ENCODE data around the gene ACE.

ACE gene

DNA sequence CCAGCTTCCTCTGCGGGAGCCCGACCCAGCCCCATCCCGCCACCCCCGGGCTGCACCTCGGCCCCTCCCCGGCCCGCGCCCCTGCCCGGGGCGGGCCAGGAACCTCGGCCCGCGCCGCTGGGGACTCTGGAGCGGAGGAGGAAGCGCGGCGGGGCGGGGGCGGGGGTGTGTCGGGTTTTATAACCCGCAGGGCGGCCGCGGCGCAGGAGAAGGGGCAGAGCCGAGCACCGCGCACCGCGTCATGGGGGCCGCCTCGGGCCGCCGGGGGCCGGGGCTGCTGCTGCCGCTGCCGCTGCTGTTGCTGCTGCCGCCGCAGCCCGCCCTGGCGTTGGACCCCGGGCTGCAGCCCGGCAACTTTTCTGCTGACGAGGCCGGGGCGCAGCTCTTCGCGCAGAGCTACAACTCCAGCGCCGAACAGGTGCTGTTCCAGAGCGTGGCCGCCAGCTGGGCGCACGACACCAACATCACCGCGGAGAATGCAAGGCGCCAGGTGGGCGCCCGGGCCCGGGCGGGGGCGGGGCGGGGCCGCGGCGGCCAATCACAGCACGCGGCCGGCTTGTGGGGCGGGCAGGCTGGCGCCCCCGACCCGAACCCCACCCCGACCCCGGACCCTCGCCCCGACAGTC lies at the start of gene ACE:
Gene ACE, plus strand, starts transcription at position 208 of the 626 bp plus-strand sequence. Its CDS starts 34 bp downstream, at position 242.
- DNase-seq (ENCODE audit: low read depth in 2 of 2) = no peak

DNA sequence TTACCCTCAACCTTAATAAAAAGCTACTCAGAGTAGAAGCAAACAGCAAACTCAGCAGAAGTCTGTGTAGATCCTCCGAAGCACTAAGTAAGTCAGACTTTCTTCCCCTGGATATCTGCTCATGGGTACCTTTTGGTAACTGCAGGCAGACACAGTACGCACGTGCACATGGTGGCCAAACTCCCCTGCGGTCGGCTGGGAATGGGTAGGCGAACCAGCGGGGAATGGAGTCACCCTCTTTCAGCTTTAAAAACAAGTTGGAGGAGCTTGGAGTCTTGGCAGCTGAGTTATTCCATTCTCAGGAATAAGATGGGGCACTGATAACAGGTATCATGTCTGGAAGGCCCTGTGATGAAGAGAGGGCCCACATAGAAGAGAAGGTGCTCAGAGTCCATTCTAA lies 47.1 kb upstream of the ACE start:
- DNase-seq (ENCODE audit: low read depth in 2 of 2) = no peak

GRCh38 chr17:63430223-63430622 lies 46.6 kb upstream of the ACE start:
- DNase-seq (ENCODE audit: low read depth in 2 of 2) = no peak

DNA sequence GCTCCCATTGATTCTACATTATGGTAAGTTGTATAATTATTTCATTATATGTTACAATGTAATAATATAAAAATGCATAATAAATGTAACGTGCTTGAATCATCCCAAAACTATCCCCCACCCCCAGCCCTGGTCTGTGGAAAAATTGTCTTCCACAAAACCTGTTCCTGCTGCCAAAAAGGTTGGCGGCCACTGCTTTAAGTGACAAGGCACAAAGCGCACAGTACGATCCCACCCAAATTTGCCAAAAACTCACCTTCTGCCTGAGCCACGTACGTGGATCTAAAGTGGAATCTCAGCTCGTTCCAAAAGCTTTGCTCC lies 45.3 kb upstream of the ACE start:
- DNase-seq (ENCODE audit: low read depth in 2 of 2) = no peak

GRCh38 chr17:63431939-63432804 lies 44.7 kb upstream of the ACE start:
- no peak for DNase-seq (ENCODE audit: low read depth in 2 of 2)

DNA sequence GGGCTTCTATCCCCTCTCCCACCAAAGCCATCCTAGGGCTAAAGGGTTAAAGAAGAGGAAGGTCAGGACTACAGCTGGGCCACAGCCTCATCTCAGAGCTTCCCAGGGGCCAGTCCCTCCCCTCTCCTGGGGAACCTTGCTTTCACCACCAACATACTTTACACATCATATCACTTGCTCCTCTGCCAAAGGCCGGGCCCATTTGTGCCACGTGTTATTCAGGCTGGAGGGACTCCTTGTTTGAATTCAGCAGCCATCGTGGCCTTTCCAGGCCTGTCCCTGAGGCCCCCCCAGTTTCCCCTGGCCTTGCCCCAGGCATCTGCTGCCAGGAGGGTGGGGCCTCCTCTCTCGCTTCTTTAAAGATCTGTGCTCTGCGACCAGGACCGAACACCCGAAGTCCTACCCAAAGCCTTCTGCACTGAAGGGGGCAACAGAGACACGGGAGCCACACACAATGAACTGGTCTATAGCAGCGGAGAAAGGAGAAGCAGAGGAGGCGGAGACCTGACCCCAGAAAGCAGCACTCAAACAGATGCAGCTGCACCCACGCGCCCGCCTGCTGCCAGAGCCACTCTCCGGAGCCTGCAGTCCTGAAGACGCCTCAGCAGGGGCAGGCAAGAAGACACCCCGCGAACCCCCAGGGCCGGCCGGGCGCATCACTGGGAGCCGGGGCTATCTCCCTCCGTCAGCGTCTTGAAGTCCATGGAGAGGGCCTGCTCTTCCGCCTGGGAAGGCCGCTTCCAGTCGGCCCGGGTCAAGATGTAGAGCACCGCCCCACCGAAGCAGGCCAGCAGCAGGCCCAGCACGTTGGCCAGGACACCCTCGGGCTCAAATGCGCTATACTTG lies 42.9 kb upstream of the ACE start:
- no peak for DNase-seq (ENCODE audit: low read depth in 2 of 2)

DNA sequence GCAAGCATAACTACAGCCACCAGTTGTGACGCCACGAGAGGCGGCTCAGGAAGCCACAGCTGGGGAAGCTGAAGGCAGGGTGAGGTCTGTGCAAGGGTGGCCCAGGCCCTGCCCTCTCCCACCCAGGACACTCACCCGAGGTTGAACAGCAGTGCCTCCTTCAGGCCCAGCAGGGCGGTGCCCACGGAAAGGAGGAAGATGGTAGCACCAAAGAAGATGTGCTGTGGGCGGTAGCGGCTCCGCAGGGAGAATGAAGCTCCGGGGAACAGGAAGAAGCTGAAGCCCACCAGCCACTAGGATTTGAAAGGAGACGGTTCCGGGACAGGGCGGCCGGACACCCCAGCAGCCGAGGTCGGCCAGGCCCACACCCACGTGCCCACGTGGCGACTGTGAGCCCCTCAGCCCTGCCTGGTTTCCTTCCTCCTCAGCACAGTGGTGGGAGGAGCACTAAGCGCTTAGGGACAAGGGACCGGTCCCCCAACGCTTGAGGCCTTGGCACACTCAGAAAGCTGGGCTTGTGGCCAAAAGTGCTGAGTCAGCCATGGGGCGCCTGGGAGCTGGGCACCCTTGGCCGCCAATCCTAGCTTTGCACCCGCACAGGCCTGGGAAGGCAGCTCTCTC lies 41.8 kb upstream of the ACE start:
- DNase-seq (ENCODE audit: low read depth in 2 of 2) = no peak

GRCh38 chr17:63435681-63436522 lies 41.0 kb upstream of the ACE start:
- DNase-seq (ENCODE audit: low read depth in 2 of 2) = no peak

DNA sequence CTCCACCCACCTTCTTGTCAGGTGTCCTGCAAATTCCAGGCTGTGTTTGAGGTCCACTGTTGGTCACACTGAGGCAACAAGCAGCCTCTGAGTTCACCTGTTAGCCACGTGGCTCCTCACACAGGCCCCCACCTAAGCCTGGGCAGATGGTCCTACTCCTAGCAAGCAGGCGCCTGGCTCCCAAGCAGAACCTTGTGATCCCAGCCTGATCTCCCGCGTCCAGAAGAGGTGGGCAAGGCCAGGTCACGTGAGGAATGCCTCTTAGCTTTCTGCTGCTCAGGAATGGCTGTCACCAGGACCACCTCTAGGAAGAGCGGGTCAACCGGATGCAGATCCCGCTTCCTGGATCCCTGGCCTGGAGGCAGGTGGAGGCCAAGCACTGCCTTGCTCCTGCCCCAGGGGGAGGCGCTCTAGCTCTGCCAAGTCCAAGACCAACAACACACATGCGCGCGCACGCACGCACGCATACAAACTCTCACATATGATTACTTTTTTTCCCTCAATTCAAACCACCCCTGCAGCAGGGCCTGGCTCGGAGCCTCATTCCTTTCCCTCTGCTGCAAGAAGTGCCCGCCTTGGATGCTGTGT lies 40.2 kb upstream of the ACE start:
- no peak for DNase-seq (ENCODE audit: low read depth in 2 of 2)

- DNase-seq (ENCODE audit: low read depth in 2 of 2) = no peak
Observed at GRCh38 chr17:63437287-63438091, 39.4 kb upstream of the ACE start.

DNA sequence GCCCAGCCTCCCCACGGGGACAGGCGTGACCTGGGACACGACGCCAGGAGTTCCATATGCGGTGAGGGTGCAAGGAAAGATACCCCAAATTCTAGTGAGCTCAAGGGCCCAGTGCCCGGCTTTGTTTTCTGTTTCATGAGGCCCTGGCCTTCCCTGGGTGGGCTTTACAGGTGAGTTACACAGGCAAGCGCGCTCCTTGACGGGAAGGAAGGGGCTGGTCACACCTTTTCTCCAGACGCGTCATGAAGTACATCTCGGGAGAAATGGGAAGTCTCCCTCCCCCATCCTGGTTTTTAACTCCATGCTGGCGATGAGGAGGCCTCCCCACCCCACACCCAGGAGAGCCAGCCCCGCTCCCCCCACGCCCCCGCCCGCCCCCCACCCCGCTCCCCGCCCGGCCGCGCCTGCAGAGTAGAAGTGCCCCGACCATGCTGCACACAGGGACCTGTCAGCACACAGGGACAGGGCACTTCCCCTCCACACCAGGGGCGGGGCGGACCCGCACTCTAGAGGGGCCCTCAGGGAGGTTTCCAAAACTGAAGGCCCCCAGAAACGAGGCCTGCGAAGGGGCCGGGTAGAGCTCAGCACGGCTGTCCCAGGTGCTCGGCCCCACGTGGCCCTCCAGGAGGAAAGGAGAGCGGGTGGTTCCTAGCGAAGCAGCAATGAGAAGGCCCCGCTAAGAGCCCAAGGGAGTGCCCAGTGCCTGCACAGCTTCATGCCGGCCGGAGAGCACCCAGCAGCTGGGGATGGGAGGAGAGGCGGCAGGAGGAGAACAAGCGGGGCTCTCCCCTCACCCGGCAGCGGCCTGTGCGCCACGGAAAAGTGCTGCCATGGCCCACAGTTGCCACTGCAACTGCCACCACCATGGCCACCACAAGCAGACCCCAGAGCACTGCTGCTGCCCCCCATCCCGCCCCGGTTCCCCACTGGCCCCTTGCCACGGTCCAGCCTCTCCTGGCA lies 38.5 kb upstream of the ACE start:
- no peak for DNase-seq (ENCODE audit: low read depth in 2 of 2)

DNA sequence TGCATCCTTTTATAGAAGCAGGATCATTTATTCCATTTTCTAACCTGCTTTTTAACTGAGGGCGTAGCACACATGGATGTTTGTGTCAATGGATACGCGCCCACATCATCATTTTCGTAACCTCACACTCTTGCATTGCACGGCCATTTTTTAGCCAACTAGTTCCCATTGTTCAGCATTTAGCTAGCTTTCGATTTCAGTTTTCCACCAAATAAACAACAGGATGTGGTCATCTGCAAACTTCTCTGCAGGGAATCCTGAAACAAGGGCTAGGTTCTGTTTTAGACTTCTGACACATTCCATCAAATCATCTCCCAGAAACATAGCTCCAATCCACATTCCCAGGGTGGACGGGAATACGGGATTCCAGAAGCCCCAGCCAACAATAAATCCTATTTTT lies 37.2 kb upstream of the ACE start:
- DNase-seq (ENCODE audit: low read depth in 2 of 2) = no peak

DNA sequence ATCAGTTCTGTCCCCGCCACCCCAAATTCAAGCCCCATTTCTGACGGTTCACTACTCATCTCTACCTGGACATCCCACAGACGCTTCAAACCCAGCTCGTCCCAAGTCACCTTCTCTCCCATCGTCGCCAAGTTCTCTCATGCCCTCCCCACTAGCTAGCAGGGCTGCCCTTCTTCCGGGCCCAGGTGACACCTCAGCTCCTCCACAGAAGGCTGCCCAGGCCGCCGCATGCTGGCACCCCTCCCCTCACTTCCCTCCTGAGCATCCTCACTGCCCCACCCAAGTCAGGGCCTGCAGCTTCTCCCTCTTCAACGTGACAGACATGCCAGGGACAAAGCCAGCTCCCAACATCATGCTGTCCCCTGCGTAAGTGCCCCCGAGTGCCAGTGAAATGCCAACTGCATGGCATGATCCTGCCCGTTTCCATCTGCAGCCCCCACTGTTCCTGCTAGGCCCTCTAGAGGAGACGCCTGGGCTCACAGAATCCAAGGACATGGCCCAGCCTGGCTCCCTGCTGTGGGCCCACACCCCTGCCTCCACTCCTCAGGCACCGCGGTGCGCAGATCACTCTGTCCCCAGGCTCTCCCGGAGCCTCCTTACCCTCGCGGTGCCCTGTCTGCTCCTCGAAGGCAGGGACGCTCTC lies 36.6 kb upstream of the ACE start:
- no peak for DNase-seq (ENCODE audit: low read depth in 2 of 2)

DNA sequence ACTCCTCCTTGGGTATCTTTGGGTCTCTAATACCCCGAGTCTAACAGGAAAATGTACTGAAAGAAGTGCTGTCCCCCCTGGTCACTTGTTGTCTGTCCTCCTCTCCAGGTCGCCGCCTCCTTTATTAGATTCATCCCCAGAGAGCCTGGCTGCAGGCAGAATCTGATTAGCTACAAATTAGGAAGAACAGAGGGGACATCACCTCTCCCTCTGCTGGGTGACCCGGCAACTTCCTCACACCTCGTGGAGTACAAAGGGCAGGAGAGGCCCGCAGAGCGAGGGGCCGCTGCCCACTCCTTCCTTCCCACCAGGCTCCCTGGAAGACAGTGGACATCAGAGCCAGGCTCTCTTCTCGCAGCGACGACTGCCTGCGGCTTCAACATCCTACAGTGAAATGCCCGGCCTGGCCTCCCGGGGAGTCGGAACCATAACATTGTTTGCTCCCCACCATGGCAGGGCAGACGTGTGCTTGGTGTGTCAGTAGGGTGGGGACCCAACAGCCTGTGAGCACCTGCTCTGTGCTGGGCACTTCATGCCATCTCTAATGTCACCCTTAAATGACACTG lies 36.0 kb upstream of the ACE start:
- DNase-seq (ENCODE audit: low read depth in 2 of 2) = no peak

GRCh38 chr17:63441654-63442053 lies 35.2 kb upstream of the ACE start:
- no peak for DNase-seq (ENCODE audit: low read depth in 2 of 2)

- DNase-seq (ENCODE audit: low read depth in 2 of 2) = no peak
Observed at GRCh38 chr17:63442074-63442473, 34.8 kb upstream of the ACE start.

DNA sequence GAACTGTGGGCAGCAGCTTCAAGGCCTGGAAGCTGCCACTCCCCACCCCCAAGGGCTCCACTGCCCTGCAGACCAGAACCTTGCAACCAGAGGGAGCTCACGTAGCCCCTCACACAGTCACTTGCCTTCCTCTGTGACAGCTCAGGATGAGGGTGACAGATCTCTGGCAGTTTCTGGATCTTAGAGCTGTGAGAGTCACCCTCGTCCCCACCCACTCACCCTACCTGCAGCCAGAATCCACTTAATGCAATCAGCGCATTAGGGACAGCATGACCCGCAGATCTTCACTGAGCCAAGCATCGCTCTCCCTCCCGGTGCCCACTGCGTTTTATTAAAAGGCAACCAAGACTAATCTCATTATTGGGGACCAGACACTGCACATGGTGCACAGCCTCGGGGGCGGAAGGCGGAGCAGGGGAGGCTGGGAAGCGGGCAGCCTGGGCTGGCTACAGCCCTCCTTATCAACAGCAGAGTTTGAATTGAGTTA lies 34.3 kb upstream of the ACE start:
- no peak for DNase-seq (ENCODE audit: low read depth in 2 of 2)

DNA sequence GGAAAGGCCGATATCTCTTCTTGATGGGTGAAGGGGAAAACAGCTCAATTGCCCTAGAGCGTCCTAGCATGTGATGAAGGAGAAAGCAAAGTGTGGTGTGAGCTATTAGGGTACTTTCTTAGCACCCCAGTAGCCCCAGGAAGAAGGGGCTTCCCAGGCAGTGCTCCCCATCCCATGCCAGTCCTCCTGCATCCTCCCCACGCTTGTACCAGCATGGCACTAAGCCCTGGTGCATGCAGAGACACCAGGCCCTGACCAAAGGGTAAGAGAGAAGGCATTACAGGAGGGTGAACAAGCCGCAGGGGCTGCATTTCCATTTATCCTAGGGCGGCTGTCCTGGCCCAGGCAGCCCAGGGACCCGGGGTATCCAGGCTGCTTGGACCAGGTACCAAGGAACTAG lies 33.8 kb upstream of the ACE start:
- DNase-seq (ENCODE audit: low read depth in 2 of 2) = no peak
